ENCODE results near the gene PTPN23. TPM values are rescaled to one million over a fixed set of nuclear protein-coding genes. Genes with fewer than 3 reads are reported as not detected.
"Not testable (repeated sequence)": the region's sequence is repeated elsewhere in the genome, so short reads cannot be mapped to it uniquely, and the experiment has no call there.

PTPN23 gene
- total RNA-seq, 1 donor = 14.9 TPM

DNA sequence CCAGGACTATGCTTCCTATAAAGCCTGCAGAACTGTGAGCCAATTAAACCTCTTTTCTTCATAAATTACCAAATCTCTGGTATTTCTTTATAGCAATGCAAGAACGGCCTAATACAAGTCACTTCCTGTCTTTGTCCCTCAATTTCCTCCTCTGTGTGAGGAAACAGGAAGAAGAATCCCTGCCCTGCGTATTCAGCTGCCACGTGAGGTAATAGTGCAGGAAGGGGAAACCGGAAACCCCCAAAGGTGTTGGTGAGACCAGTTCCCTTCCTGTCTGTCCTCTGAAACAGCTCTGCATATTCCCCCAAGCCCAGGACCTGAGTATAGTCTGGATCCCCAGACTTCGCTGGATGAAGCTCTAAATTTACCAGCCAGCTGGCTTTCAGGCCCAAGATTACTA, 18.1 kb upstream of the PTPN23 start:
- Histone ChIP-seq H3K27me3 (ENCODE audit: insufficient read depth, low read length) (no peaks in the 10 kb centered on the region), H3K4me3 (ENCODE audit: low read length) (no peak overlapping the region), H3K4me1 (ENCODE audit: insufficient read depth, low read length) (peaks cover 20% of the 10 kb centered on the region), H3K9me3 (ENCODE audit: low read depth, low read length) (peaks cover 7% of the 10 kb centered on the region)

DNA sequence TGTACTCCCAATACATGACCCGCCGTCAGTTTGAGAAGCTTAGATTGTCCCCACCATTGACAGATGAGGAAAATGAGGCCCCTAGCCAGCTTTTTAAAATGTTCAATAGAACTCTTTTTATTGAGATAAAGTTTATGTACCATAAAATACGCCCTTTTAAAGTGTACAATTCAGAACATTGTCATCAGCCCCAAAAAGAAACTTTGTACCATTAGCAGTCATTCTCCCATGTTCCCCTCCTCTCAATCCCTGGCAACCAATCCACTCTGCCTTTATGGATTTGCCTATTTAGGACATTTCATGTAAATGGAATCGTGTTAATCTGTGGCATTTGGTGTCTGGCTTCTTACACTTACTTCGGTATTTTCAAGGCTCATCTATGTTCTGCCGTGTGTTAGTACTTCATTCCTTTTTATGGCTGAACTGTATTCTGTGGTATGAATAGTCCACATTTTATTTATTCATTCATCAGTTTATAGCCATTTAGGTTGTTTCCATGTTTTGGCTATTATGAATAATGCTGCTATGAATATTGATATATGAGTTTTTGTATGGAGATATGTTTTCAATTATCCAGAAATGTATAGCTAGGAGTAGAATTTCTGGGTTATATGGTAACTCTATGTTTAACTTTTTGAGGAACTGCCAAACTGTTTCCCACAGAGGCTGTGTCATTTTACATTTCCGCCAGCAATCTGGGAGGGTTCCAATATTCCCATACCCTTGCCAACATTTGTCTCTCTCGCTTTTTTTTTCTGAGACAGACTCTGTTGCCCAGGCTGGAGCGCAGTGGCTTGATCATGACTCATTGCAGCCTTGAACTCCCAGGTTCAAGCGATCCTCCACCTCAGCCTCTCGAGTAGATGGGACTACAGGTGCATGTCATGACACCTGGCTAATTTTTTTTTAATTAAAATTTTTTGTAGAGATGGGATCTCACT, 15.3 kb upstream of the PTPN23 start:
- H3K27me3 ChIP-seq (ENCODE audit: insufficient read depth, low read length) = no peaks in the 10 kb centered on the region
- H3K9me3 ChIP-seq (ENCODE audit: low read depth, low read length) = no peaks in the 10 kb centered on the region
- H3K4me3 ChIP-seq (ENCODE audit: low read length) = no peak overlapping the region
- H3K4me1 ChIP-seq (ENCODE audit: insufficient read depth, low read length) = peaks cover 20% of the 10 kb centered on the region

DNA sequence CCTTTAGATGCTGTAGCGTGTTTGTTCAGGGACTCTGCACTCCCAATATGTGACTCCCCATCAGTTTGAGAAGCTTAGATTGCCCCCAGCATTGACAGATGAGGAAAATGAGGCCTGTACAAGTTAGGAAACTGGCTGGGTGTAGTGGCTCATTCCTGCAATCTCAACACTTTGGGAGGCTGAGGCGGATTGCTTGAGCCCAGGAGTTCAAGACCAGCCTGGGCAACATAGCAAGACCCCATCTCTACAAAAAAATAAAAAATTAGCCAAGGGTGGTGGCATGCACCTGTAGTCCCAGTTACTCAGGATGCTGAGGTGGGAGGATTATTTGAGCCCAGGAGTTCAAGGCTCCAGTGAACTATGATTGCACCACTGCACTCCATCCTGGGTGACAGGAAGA, 14.0 kb upstream of the PTPN23 start:
- no peaks in the 10 kb centered on the region for H3K27me3 ChIP-seq (ENCODE audit: insufficient read depth, low read length)
- H3K4me3 ChIP-seq (ENCODE audit: low read length) = no peak overlapping the region
- H3K4me1 ChIP-seq (ENCODE audit: insufficient read depth, low read length) = peaks cover 27% of the 10 kb centered on the region
- H3K9me3 ChIP-seq (ENCODE audit: low read depth, low read length) = no peaks in the 10 kb centered on the region

DNA sequence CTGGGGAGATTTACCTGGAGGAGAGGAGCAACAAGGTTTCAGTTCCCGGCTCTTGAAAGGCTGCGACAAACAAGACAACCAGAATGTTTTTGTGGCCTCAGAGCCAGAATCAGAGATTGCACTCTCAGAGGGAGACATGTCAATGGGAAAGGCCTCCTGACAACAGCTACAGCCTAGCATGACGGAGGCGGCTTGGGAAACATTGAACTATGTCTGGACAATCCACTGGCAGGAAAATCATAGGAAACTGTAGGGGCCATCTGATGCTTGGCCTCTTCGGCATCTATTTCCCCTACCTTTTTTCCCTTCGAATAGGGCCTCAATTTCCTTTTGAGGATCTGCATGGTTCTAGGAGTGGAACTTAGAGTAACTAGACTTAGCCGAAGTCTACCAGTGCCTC, 13.2 kb upstream of the PTPN23 start:
- Histone ChIP-seq H3K27me3 (ENCODE audit: insufficient read depth, low read length) (no peaks in the 10 kb centered on the region), H3K9me3 (ENCODE audit: low read depth, low read length) (no peaks in the 10 kb centered on the region), H3K4me1 (ENCODE audit: insufficient read depth, low read length) (peaks cover 26% of the 10 kb centered on the region), H3K4me3 (ENCODE audit: low read length) (no peak overlapping the region)

DNA sequence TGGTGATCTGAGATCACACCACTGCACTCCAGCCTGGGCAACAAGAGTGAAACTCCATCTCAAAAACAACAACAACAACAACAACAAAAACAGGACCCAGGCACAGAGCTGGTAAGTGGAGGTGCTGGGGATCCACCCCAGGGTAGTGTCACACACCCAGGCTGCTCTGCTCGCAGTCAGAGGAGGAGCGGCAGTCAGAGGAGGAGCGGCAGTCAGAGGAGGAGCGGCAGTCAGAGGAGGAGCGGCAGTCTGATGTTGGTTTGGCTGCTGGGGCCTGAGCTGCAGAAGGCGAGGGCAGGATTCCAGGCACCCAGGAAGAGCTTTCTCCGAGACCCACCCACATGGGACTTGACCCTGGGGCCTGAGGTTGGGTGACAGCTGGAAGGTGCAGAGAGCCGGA, 10.8 kb upstream of the PTPN23 start:
- H3K4me3 ChIP-seq (ENCODE audit: low read length) = not testable (repeated sequence)
- peaks cover 27% of the 10 kb centered on the region for H3K4me1 ChIP-seq (ENCODE audit: insufficient read depth, low read length)

DNA sequence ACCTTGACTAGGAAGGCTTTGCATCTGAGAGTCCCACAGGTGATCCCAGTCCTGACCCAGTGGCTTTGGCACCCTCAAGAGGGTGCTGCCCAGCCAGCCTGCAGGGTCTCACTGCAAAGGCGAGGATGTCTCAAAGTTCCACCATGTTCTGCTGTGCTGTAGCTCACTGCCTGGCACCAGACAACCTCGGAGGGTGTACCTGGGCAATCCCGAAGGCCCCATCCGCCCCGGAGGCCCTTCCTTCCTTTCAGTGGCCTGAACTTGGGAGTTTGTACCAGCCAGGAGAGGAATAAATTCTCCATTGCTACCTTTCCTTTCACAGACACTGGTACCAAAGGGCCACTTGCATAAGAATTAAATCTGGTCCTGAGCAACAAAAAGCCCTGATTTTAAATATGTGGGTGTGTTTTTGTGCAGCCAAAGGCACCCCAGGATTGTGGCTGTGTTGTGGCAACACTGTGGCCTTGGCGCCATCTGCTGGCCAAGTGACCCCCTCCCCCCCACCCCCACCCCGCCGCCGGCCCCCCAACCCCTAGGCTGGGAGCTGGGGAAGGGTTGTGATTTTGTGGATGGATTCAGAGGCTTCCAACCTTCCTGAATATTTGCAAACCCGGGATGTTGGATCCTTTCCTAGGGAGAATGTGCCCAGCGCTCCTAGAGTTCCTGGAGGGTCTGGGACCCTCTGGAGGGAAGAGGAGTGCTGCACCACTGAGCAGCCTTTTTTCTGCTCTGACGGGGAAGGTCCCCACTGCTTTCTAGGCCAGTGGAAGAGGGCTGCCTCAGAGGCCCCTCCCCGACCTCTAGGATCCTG, 9.7 kb upstream of the PTPN23 start:
- no peaks in the 10 kb centered on the region for H3K9me3 ChIP-seq (ENCODE audit: low read depth, low read length)
- H3K27me3 ChIP-seq (ENCODE audit: insufficient read depth, low read length) = no peaks in the 10 kb centered on the region
- H3K4me1 ChIP-seq (ENCODE audit: insufficient read depth, low read length) = peaks cover 24% of the 10 kb centered on the region
- H3K4me3 ChIP-seq (ENCODE audit: low read length) = no peak overlapping the region

More for the DNA sequence above, 10.8 kb upstream of the PTPN23 start:
- H3K27me3 ChIP-seq (ENCODE audit: insufficient read depth, low read length); H3K9me3 ChIP-seq (ENCODE audit: low read depth, low read length): not testable (repeated sequence)

DNA sequence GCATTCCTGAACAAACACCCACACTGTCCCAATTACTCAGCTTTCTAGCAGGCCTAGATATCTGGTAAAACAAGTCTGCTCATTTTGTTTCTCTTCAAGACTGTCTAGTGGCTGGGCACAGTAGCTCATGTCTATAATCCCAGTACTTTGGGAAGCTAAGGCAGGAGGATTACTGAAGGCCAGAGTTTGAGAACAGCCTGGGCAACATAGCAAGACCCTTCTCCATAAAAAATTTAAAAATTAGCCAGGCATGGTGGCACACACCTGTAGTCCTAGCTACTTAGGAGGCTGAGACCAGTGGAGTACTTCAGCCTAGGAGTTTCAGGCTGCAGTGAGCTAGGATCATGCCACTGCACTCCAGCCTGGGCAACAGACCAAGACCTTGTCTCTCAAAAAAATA, 6.2 kb upstream of the PTPN23 start:
- peaks cover 49% of the 10 kb centered on the region for H3K4me1 ChIP-seq (ENCODE audit: insufficient read depth, low read length)
- H3K4me3 ChIP-seq (ENCODE audit: low read length) = no peak overlapping the region
- no peaks in the 10 kb centered on the region for H3K9me3 ChIP-seq (ENCODE audit: low read depth, low read length)
- no peaks in the 10 kb centered on the region for H3K27me3 ChIP-seq (ENCODE audit: insufficient read depth, low read length)

DNA sequence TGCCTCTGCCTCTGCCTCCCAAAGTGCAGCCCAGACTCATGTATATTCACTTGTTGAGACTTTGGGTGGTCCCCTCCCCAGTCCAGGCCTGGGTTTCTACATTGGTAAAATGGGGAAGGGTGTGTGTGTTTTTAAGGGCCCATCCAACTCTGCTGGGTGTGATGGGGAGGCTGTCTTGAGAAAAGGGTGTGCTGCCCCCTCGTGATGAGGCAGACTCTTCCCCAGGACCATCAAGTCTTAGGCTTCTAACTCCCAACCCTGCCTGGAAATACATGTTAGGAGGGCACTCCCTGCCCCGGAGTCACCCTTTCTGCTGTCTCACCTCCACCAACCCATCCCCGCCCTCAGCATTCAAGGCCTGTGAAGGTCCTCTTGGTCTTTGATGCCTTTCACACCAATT, 4.4 kb upstream of the PTPN23 start:
- Histone ChIP-seq H3K4me1 (ENCODE audit: insufficient read depth, low read length) (peaks cover 51% of the 10 kb centered on the region), H3K9me3 (ENCODE audit: low read depth, low read length) (no peaks in the 10 kb centered on the region), H3K4me3 (ENCODE audit: low read length) (no peak overlapping the region), H3K27me3 (ENCODE audit: insufficient read depth, low read length) (no peaks in the 10 kb centered on the region)

DNA sequence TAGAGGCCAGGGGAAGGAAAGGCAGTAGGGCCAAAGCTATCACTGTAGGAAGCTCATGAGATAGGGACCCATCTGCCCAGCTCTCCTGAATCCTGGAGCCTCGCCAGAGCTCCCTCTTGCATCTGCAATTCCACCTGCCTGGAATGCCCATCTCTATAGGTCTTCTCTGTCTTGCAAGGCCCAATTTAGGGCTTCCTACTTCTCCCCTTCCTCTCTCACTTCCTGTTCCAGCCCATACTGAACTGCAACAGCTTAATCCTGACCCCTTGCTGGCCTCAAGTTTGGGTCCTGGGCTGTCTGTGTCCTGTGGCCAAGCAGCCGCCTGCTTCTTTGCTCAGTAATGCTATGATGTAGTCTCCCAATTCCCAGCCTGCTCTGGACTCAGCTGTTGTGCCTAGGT, 3.6 kb upstream of the PTPN23 start:
- no peak overlapping the region for H3K4me3 ChIP-seq (ENCODE audit: low read length)
- H3K27me3 ChIP-seq (ENCODE audit: insufficient read depth, low read length) = no peaks in the 10 kb centered on the region
- no peaks in the 10 kb centered on the region for H3K9me3 ChIP-seq (ENCODE audit: low read depth, low read length)
- peaks cover 50% of the 10 kb centered on the region for H3K4me1 ChIP-seq (ENCODE audit: insufficient read depth, low read length)

DNA sequence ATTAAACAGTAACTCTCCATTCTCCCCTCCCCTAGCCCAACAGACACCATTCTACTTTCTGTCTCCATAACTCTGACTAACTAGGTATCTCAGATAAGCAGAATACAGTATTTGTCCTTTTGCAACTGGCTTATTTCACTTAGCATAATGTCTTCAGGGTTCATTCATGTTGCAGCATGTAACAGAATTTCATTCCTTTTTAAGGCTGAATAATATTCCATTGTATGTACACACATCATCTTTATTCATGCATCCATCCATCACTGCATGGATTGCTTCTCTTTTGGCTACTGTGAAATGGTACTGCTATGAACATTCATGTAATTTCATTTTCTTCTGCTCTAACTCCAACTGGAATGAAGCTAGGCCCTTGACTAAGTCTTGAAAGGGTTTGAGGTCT, 2.0 kb upstream of the PTPN23 start:
- H3K4me3 ChIP-seq (ENCODE audit: low read length) = no peak overlapping the region
- no peaks in the 10 kb centered on the region for H3K9me3 ChIP-seq (ENCODE audit: low read depth, low read length)
- no peaks in the 10 kb centered on the region for H3K27me3 ChIP-seq (ENCODE audit: insufficient read depth, low read length)
- peaks cover 44% of the 10 kb centered on the region for H3K4me1 ChIP-seq (ENCODE audit: insufficient read depth, low read length)

DNA sequence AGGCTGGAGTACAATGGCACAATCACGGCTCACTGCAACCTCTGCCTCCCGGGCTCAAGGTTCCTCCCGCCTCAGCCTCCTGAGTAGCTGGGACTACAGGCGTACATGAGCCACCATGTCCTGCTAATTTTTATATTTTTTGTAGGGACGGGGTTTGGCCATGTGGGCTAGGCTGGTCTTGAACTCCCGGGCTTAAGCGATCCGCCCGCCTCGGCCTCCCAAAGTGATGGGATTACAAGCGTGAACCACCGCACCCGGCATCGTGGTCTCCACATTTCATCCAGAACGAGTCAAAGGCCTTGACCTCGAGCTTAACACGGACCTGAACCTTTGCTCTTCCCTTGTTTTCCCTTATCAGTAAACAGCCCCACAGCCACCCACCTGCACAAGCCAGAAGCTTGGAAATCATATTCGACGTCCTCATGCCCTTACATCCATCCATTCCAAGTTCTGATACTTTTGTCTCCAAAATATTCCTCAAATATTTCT, 1.4 kb upstream of the PTPN23 start:
- H3K27me3 ChIP-seq (ENCODE audit: insufficient read depth, low read length) = no peaks in the 10 kb centered on the region
- no peaks in the 10 kb centered on the region for H3K9me3 ChIP-seq (ENCODE audit: low read depth, low read length)
- H3K4me1 ChIP-seq (ENCODE audit: insufficient read depth, low read length) = peaks cover 44% of the 10 kb centered on the region
- no peak overlapping the region for H3K4me3 ChIP-seq (ENCODE audit: low read length)

DNA sequence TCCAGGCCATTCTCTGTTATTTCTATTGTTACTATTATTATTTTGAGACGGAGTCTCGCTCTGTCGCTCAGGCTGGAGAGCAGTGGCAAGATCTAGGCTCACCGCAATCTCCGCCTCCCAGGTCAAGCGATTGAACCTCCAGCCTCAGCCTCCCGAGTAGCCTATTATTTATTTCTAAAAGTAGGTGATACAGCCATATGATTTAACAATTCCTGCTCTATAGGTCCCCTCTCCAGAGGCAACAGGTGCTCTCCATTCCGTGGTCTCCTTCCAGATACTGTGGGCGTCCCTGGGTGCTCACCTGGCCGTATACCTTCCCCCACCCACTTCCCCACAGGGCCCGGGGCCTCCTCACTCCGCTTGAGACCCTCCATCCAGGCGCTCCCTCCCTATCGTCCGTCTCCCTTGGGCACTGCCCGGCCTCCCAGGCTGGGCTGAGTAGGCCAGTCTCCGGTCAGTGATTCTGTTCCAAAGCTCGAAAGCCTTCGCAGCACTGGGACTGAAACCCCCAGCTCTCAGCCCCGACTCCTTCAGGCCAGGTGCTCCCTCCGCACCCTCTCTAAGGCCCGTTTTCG, 708 bp upstream of the PTPN23 start:
- Histone ChIP-seq H3K4me3 (ENCODE audit: low read length) (peak overlapping the region; percentile 71), H3K4me1 (ENCODE audit: insufficient read depth, low read length) (peaks cover 44% of the 10 kb centered on the region), H3K9me3 (ENCODE audit: low read depth, low read length) (no peaks in the 10 kb centered on the region), H3K27me3 (ENCODE audit: insufficient read depth, low read length) (no peaks in the 10 kb centered on the region)

DNA sequence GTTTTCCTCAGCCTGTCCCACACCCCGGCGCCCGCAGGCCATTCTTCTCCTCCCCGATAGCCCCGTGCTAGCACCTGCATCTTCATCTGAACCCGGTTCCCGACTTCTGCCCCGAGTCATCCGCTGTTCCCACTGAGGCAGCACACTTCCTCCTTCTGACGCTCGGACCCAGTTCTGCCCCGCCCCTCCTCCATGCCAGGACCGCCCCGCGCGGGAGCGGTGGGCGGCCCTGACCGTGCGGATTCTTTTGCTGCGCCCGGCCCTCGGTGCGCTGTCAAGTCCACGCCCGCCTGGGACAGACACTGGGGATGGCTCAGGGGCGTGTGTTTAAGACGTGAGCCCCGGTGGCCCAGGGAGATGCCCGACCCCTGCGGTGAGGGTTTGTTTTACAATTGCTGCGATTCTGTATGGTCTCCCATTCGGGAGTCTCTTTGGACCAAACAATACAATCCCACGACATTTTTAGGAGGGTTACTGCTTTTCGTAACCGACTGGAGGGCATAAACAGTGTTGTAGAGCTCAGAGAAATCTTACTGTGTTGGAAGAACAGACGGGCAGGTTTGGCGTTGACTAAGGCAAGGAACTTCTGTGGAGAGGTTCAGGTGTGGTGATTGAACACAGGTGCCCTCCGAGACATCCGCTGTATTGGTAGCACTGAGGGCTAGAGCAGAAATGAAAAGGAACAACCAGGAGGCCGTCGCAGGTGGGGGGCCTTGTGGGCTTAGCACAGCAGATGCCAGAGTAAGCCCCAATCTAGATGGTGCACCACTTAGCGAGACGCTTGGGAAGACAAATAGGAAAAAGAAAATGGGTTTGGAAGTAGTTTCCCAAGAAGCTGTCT, 716 bp downstream of the PTPN23 start:
- peaks cover 42% of the 10 kb centered on the region for H3K4me1 ChIP-seq (ENCODE audit: insufficient read depth, low read length)
- H3K4me3 ChIP-seq (ENCODE audit: low read length) = peak overlapping the region; percentile 71
- no peaks in the 10 kb centered on the region for H3K27me3 ChIP-seq (ENCODE audit: insufficient read depth, low read length)
- H3K9me3 ChIP-seq (ENCODE audit: low read depth, low read length) = no peaks in the 10 kb centered on the region

DNA sequence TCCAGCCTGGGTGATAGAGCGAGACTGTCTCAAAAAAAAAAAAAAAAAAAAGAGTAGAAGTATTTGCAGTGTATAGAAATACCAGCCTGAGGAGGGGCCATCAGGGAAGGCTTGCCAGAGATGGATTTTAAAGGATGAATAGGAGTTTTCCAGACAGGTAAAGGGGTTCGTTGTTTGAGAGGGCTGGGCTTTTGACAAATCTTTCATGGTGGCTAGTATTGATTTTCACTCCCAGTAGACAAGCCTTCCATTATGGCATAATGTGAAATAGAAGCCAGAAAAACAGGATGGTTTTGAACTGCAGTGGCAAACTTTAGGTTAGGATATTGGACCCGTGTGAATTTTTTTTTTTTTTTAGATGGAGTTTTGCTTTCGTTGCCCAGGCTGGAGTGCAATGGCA, 3.6 kb downstream of the PTPN23 start:
- no peaks in the 10 kb centered on the region for H3K9me3 ChIP-seq (ENCODE audit: low read depth, low read length)
- H3K4me3 ChIP-seq (ENCODE audit: low read length) = no peak overlapping the region
- no peaks in the 10 kb centered on the region for H3K27me3 ChIP-seq (ENCODE audit: insufficient read depth, low read length)
- peaks cover 20% of the 10 kb centered on the region for H3K4me1 ChIP-seq (ENCODE audit: insufficient read depth, low read length)
